ENCODE data around the gene CAMTA1.

CAMTA1 gene

GRCh38 chr1:7247791-7248548 is 462.7 kb downstream of the CAMTA1 start:
- no peak for DNase-seq

GRCh38 chr1:7248549-7249199 is 463.4 kb downstream of the CAMTA1 start:
- no peak for DNase-seq

GRCh38 chr1:7249516-7249915 is 464.3 kb downstream of the CAMTA1 start:
- no peak for DNase-seq

GRCh38 chr1:7250176-7250575 is 464.9 kb downstream of the CAMTA1 start:
- DNase-seq, result no peak

- no peak for DNase-seq
Observed at GRCh38 chr1:7250597-7251453, 465.6 kb downstream of the CAMTA1 start.

GRCh38 chr1:7251454-7251800 is 466.2 kb downstream of the CAMTA1 start:
- DNase-seq, result no peak

- no peak for DNase-seq
Observed at GRCh38 chr1:7252411-7253117, 467.3 kb downstream of the CAMTA1 start.

- no peak for DNase-seq
Observed at GRCh38 chr1:7253118-7253480, 467.8 kb downstream of the CAMTA1 start.

- no peak for DNase-seq
Observed at GRCh38 chr1:7253988-7254587, 468.8 kb downstream of the CAMTA1 start.

- no peak for DNase-seq
Observed at GRCh38 chr1:7255303-7256058, 470.2 kb downstream of the CAMTA1 start.

GRCh38 chr1:7256526-7256925 is 471.3 kb downstream of the CAMTA1 start:
- no peak for DNase-seq

GRCh38 chr1:7257225-7257624 is 472.0 kb downstream of the CAMTA1 start:
- DNase-seq, result no peak

GRCh38 chr1:7258589-7259135 is 473.4 kb downstream of the CAMTA1 start:
- no peak for DNase-seq

- DNase-seq, result no peak
Observed at GRCh38 chr1:7259955-7260354, 474.7 kb downstream of the CAMTA1 start.

- DNase-seq, result no peak
Observed at GRCh38 chr1:7261490-7261889, 476.2 kb downstream of the CAMTA1 start.

- no peak for DNase-seq
Observed at GRCh38 chr1:7262611-7263010, 477.4 kb downstream of the CAMTA1 start.

GRCh38 chr1:7263021-7263960 is 478.0 kb downstream of the CAMTA1 start:
- no peak for DNase-seq

- DNase-seq, result no peak
Observed at GRCh38 chr1:7264101-7264500, 478.8 kb downstream of the CAMTA1 start.

GRCh38 chr1:7265771-7266371 is 480.6 kb downstream of the CAMTA1 start:
- DNase-seq, result no peak

- no peak for DNase-seq
Observed at GRCh38 chr1:7266561-7266960, 481.3 kb downstream of the CAMTA1 start.
